AG04449 (cell line): ENCODE data around the gene KCNMB1.

ENCODE experiments used
- CTCF ChIA-PET: fragments of 350-600 bp; formaldehyde crosslinking; extraction: SDS; loops from one replicate; lab custom pipeline; 2021; ENCODE audit warnings: antibody characterized with exemption; lab: Yijun Ruan, JAX
- POLR2A ChIA-PET: fragments of 400-600, 350-600 bp; formaldehyde crosslinking; extraction: SDS; loops from one replicate; lab custom pipeline; 2020; ENCODE audit warnings: antibody characterized with exemption, inconsistent platforms; lab: Yijun Ruan, JAX
- DNase-seq: peaks from one replicate; pipeline ENCODE4 v3.0.0-alpha.2; 2010; ENCODE audit warnings: low read depth, low spot score
- H3K4me3 ChIP-seq: 2 replicates; pipeline ENCODE4 v1.5.1; 2011; ENCODE audit warnings: low read depth, mild to moderate bottlenecking, control low read depth, low read length
- CTCF ChIP-seq: IDR thresholded peaks from one replicate; pipeline ENCODE4 v1.5.1; 2011; ENCODE audit warnings: mild to moderate bottlenecking, moderate library complexity, low read length, control low read depth, inconsistent platforms; ENCODE audit not compliant: insufficient read depth; ENCODE audit errors: missing control alignments

The KCNMB1 gene

GRCh38 chr5:170420806-170421412, 31.7 kb upstream of the KCNMB1 start:
- TF ChIP-seq CTCF, result peak; percentile 72

GRCh38 chr5:170419643-170420042, 30.5 kb upstream of the KCNMB1 start:
- no peak overlapping the region for H3K4me3 ChIP-seq
- no peak for TF ChIP-seq CTCF
- ChIA-PET CTCF (interaction anchor here (0.9 to 14.4 kb wide), 15 partner anchors 14 to 348 kb away, joined by 3 to 314 read pairs (median 3); partner anchors contain the start of gene C5orf58), POLR2A (no interaction called here)
- no peak for DNase-seq

More at GRCh38 chr5:170420806-170421412, 31.7 kb upstream of the KCNMB1 start:
- no peak overlapping the region for H3K4me3 ChIP-seq
- peak; percentile 5 for DNase-seq
- ChIA-PET POLR2A (no interaction called here), CTCF (interaction anchor here (0.7 to 14.4 kb wide), 27 partner anchors 8 to 322 kb away, joined by 3 to 314 read pairs (median 4); partner anchors contain the start of gene C5orf58)

- POLR2A ChIA-PET, result no interaction called here
- CTCF ChIA-PET, result interaction anchor here (0.9 to 14.4 kb wide), 11 partner anchors 15 to 319 kb away, joined by 3 to 314 read pairs (median 3); no protein-coding TSS in a partner anchor
- TF ChIP-seq CTCF, result no peak
- DNase-seq, result no peak
- H3K4me3 ChIP-seq, result no peak overlapping the region
These were observed 29.6 kb upstream of the KCNMB1 start for GRCh38 chr5:170418736-170419135.

- ChIA-PET CTCF (interaction anchor here (1.0 to 14.4 kb wide), 7 partner anchors 9 to 315 kb away, joined by 3 to 314 read pairs (median 5); no protein-coding TSS in a partner anchor), POLR2A (no interaction called here)
- DNase-seq, result no peak
- TF ChIP-seq CTCF, result no peak
- H3K4me3 ChIP-seq, result no peak overlapping the region
These were observed 27.4 kb upstream of the KCNMB1 start for GRCh38 chr5:170416526-170416925.

DNA sequence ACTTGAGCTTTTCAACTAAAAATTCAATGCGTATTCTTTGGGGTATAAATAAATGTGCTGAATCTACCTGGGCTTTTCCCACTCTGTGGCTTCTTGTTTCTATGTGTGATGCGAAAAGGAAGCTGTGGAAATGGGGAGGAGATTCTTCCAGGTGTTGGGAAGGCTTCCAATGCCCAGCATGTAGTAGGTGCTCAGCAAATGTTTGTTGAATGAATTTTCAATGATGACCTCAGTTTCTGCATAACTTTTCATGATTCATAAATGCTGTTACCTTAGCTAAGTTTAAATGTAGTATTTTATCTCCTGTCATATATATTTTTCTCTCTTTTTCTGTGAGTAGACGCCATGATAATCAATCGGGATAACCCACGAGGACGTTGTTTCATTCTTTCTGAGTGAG, 25.6 kb upstream of the KCNMB1 start:
- no peak for DNase-seq
- ChIA-PET CTCF (interaction anchor here (1.6 to 1.9 kb wide), 2 partner anchors 10 to 314 kb away, joined by 5 to 6 read pairs; no protein-coding TSS in a partner anchor), POLR2A (no interaction called here)
- no peak overlapping the region for H3K4me3 ChIP-seq
- TF ChIP-seq CTCF, result no peak

- no peak overlapping the region for H3K4me3 ChIP-seq
- TF ChIP-seq CTCF, result no peak
- POLR2A ChIA-PET, result no interaction called here
- CTCF ChIA-PET, result interaction anchor here (1.6 kb wide), 1 partner anchor 11 kb away, joined by 6 read pairs; no protein-coding TSS in a partner anchor
- no peak for DNase-seq
These were observed 24.7 kb upstream of the KCNMB1 start for GRCh38 chr5:170413897-170414296.
